HUES48 (cell line): ENCODE measurements around the gene EVC.

Experiments used
- H3K27ac ChIP-seq: one replicate; pipeline ENCODE4 v1.7.0; 2013; ENCODE audit warnings: low read depth, low read length, inconsistent platforms
- H3K27me3 ChIP-seq: 2 replicates; pipeline ENCODE4 v1.6.1; 2013; ENCODE audit warnings: mild to moderate bottlenecking, low read length; ENCODE audit not compliant: control insufficient read depth, insufficient read depth
- H3K36me3 ChIP-seq: 2 replicates; pipeline ENCODE4 v1.6.1; 2013; ENCODE audit warnings: low read length; ENCODE audit not compliant: control insufficient read depth, insufficient read depth
- H3K4me1 ChIP-seq: 2 replicates; pipeline ENCODE4 v1.6.1; 2013; ENCODE audit warnings: mild to moderate bottlenecking, low read length; ENCODE audit not compliant: control insufficient read depth, insufficient read depth
- H3K4me3 ChIP-seq: 2 replicates; pipeline ENCODE4 v1.5.1; 2013; ENCODE audit warnings: mild to moderate bottlenecking, low read depth, low read length
- H3K9ac ChIP-seq: 2 replicates; pipeline ENCODE4 v1.6.1; 2013; ENCODE audit warnings: mild to moderate bottlenecking, low read depth, low read length, moderate library complexity
- H3K9me3 ChIP-seq: 2 replicates; pipeline ENCODE4 v1.6.1; 2013; ENCODE audit warnings: low read length; ENCODE audit not compliant: control insufficient read depth, insufficient read depth

EVC gene

GRCh38 chr4:5707778-5708448 is 3.1 kb upstream of the EVC start:
- no peak overlapping the region for H3K27ac ChIP-seq
- peaks cover 18% of the 10 kb centered on the region for H3K4me1 ChIP-seq
- peak overlapping the region; percentile 75 for H3K4me3 ChIP-seq
- peaks cover 34% of the 10 kb centered on the region for H3K27me3 ChIP-seq
- no peaks in the 10 kb centered on the region for H3K9me3 ChIP-seq
- H3K9ac ChIP-seq: peak overlapping the region; percentile 46; the same call in 1 of the 2 replicates
- peaks cover 5% of the 10 kb centered on the region; the same call in 1 of the 2 replicates for H3K36me3 ChIP-seq

GRCh38 chr4:5708449-5709206 is 2.4 kb upstream of the EVC start, which contains the start of gene EVC2:
Gene EVC2 (minus strand): TSS chr4:5708559. CDS start chr4:5708513, 46 bp downstream.
- Histone ChIP-seq H3K27ac (peak within 1 kb of the TSS; percentile 69), H3K9ac (peak within 1 kb of the TSS; percentile 46), H3K4me1 (peaks cover 18% of the 10 kb centered on the region), H3K4me3 (peak within 1 kb of the TSS; percentile 75), H3K27me3 (peaks cover 35% of the 10 kb centered on the region), H3K9me3 (no peaks in the 10 kb centered on the region), H3K36me3 (peaks cover 5% of the 10 kb centered on the region; the same call in 1 of the 2 replicates)

- H3K27ac ChIP-seq: no peak overlapping the region
- no peak overlapping the region for H3K9ac ChIP-seq
- H3K9me3 ChIP-seq: no peaks in the 10 kb centered on the region
- H3K27me3 ChIP-seq: peaks cover 35% of the 10 kb centered on the region
- peaks cover 3% of the 10 kb centered on the region; the same call in 1 of the 2 replicates for H3K36me3 ChIP-seq
- peak overlapping the region; percentile 75 for H3K4me3 ChIP-seq
- peaks cover 18% of the 10 kb centered on the region for H3K4me1 ChIP-seq
Measured at GRCh38 chr4:5709207-5709575, 1.8 kb upstream of the EVC start.

DNA sequence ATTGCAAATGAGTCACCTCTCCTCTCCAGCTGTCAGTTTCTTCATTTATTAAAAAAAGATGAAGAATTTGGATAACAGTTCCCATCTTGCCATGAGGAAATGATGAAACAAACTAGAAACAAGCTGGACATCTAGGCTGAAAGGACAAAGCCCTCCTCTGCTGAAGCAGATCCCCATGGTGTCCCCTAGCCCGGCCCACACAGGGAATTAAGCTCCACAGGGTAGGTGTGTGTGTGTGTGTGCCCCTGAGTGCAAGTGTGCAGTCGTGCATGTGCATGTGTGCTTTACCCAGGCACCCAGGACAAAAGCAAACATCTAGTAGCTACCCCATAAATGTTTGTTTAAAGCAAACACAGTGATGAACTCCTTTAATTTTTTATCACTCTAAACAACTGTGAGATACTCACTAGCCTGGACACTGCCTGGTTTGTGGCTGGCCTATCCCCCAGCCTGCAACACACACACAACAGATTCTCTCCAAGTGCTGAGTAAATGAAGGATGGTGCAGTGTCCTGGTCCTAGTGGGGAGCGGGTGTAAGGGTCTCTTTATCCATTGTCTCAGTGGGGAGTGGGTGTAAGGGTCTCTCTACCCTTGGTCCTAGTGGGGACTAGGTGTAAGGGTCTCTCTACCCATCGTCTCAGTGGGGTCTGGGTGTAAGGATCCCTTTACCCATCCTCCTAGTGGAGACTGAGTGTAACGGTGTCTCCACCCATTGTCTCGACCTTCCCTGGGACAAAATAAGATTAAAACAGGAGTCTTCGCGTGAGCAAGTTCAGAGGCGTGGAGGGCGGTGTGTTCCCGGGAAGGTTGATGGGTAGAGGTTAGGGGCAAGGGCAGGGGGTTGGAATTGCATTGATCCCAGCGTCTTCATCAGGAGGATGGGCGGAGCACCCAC is 688 bp upstream of the EVC start:
- Histone ChIP-seq H3K27ac (no peak overlapping the region), H3K9me3 (no peaks in the 10 kb centered on the region), H3K4me3 (peak overlapping the region; percentile 62), H3K4me1 (peaks cover 18% of the 10 kb centered on the region), H3K27me3 (peaks cover 35% of the 10 kb centered on the region), H3K36me3 (no peaks in the 10 kb centered on the region), H3K9ac (no peak overlapping the region)

- Histone ChIP-seq H3K9me3 (no peaks in the 10 kb centered on the region), H3K27ac (no peak overlapping the region), H3K27me3 (peaks cover 35% of the 10 kb centered on the region), H3K36me3 (no peaks in the 10 kb centered on the region), H3K9ac (no peak overlapping the region), H3K4me1 (peaks cover 18% of the 10 kb centered on the region), H3K4me3 (peak overlapping the region; percentile 62)
Measured at GRCh38 chr4:5711479-5712184, 631 bp downstream of the EVC start.

GRCh38 chr4:5712517-5712916 is 1.5 kb downstream of the EVC start:
- no peak overlapping the region for H3K9ac ChIP-seq
- no peak overlapping the region for H3K27ac ChIP-seq
- no peaks in the 10 kb centered on the region for H3K36me3 ChIP-seq
- no peaks in the 10 kb centered on the region for H3K9me3 ChIP-seq
- H3K4me3 ChIP-seq: no peak overlapping the region
- H3K27me3 ChIP-seq: peaks cover 31% of the 10 kb centered on the region
- peaks cover 18% of the 10 kb centered on the region for H3K4me1 ChIP-seq

GRCh38 chr4:5712931-5713330 is 1.9 kb downstream of the EVC start:
- H3K27ac ChIP-seq: no peak overlapping the region
- H3K4me3 ChIP-seq: no peak overlapping the region
- H3K4me1 ChIP-seq: peaks cover 18% of the 10 kb centered on the region
- peaks cover 30% of the 10 kb centered on the region for H3K27me3 ChIP-seq
- no peaks in the 10 kb centered on the region for H3K36me3 ChIP-seq
- no peaks in the 10 kb centered on the region for H3K9me3 ChIP-seq
- no peak overlapping the region for H3K9ac ChIP-seq

DNA sequence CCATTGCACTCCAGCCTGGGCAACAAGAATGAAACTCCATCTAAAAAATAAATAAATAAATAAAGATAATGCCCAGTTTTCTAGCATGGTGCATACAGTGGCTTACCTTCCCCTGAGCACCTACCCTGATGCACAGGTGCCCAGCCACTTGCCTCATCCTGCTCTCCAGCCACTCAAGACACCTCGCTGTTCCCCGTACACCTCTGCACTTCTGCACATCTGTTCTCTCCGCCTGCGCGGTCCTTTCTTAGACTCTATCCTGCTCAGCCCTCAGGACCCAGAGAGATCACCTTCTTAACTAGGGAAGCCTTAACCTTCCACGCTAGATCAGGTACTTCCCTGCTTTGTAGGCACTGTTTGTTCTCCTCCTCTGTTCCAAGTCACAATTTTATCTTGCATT is 2.9 kb downstream of the EVC start:
- Histone ChIP-seq H3K9ac (no peak overlapping the region), H3K4me3 (no peak overlapping the region), H3K27ac (no peak overlapping the region), H3K36me3 (no peaks in the 10 kb centered on the region), H3K27me3 (peaks cover 28% of the 10 kb centered on the region), H3K9me3 (no peaks in the 10 kb centered on the region), H3K4me1 (peaks cover 16% of the 10 kb centered on the region)

DNA sequence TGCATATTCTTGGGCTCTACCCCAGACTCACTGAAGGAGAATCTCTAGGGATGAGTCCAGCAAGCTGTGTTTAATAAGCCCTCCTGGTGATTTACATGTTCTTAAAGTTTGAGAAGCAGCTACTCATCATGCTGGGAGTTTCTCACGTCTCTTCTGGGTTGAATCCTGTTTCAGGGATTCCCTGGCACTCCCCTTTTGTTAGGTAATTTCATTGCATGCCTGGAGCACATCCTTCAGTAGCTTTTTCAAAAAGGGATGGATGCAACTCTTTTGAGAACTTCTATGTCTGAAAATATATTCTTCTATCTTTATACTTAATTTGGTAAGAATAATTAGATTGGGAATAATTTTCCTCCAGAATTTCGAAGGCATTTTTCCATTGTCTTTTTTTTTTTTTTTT is 4.4 kb downstream of the EVC start:
- Histone ChIP-seq H3K36me3 (peaks cover 4% of the 10 kb centered on the region; the same call in 1 of the 2 replicates), H3K4me3 (no peak overlapping the region), H3K27ac (no peak overlapping the region), H3K27me3 (peaks cover 16% of the 10 kb centered on the region), H3K9me3 (no peaks in the 10 kb centered on the region), H3K9ac (no peak overlapping the region), H3K4me1 (peaks cover 9% of the 10 kb centered on the region)

DNA sequence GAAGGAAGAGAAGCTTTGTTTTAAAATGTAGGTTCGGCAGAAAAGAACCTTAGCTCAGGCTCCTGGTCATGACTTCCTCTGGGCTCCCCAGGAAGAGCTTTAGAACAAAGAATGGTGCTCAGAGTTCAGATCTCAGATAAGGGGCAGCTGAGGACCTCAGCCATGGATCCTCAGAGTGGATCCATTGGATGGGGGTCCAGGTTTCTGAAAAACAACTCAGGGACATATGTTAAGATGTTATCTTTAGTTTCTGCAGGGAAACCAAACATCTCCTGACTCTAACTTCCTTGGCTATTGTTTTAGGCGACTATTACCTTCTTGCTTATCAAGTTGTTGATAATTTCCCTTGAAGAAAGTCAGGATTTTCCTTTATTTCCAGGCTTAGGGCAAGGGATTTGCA is 5.4 kb downstream of the EVC start:
- H3K4me3 ChIP-seq: no peak overlapping the region
- peaks cover 15% of the 10 kb centered on the region for H3K27me3 ChIP-seq
- H3K9me3 ChIP-seq: no peaks in the 10 kb centered on the region
- H3K36me3 ChIP-seq: peaks cover 5% of the 10 kb centered on the region; the same call in 1 of the 2 replicates
- no peak overlapping the region for H3K27ac ChIP-seq
- peaks cover 4% of the 10 kb centered on the region; the same call in 1 of the 2 replicates for H3K4me1 ChIP-seq
- no peak overlapping the region for H3K9ac ChIP-seq
